8988T (cell line): ENCODE measurements around the gene RNF151.
"Not testable (repeated sequence)": the region's sequence is repeated elsewhere in the genome, so short reads cannot be mapped to it uniquely, and the experiment has no call there.

ENCODE experiments used
- DNase-seq: peaks from one replicate; pipeline ENCODE4 v3.0.0; 2011

The RNF151 gene

DNA sequence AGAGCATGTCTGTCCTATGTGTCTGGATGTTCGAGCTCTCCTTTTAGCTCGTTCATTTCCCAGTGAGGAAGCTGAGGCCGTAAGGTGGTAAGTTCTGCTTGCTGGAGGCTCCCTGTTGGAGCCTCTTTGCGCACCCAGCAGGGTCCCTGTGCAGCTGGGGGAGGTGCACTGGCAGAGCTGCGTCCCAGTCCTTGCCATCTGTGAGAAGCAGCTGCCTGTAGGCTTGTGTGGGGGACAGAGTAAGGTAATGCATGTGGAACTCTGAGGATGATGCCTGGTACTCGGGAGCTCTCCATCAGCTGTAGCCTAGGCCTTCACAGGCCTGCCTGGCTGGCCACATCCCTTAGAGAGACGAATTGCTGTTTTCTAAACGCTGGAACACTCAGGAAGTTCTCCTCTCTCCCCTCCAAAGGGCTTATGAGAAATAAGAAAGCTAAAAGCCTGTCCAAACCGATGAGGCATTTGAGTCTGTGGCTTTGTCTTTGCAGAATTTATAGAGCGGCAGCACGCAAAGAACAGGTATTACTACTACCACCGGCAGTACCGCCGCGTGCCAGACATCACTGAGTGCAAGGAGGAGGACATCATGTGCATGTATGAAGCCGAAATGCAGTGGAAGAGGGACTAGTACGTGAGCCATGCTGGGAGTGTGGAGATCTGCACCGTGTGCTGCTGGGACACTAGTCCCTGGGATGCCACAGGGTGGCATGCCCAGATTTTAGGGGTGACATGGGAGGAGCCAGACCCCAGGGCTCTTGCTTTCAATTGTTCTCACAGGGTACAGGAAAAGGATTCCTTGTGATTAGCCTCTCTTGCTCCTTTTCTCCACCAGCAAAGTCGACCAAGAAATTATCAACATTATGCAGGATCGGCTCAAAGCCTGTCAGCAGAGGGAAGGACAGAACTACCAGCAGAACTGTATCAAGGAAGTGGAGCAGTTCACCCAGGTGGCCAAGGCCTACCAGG, 5.7 kb upstream of the RNF151 start:
- DNase-seq = no peak

DNA sequence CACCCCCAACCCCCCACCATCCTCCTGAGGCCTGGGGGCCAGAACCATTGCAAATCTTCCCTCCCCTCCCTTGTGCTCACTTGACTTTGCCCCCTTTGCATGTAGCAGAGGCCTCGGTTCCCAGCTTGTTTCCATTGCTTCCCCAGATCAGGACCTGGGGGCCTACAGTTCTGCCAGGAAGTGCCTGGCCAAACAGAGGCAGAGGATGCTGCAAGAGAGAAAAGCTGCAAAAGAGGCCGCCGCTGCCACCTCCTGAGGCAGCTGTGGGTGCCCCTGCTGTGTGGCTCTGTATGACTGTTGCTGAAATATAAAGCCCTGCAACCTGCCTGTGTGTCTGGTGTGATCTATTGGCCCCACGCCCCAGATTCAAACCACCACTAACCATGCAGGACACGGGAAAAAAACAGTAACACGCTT, 5.0 kb upstream of the RNF151 start:
- DNase-seq = no peak

DNA sequence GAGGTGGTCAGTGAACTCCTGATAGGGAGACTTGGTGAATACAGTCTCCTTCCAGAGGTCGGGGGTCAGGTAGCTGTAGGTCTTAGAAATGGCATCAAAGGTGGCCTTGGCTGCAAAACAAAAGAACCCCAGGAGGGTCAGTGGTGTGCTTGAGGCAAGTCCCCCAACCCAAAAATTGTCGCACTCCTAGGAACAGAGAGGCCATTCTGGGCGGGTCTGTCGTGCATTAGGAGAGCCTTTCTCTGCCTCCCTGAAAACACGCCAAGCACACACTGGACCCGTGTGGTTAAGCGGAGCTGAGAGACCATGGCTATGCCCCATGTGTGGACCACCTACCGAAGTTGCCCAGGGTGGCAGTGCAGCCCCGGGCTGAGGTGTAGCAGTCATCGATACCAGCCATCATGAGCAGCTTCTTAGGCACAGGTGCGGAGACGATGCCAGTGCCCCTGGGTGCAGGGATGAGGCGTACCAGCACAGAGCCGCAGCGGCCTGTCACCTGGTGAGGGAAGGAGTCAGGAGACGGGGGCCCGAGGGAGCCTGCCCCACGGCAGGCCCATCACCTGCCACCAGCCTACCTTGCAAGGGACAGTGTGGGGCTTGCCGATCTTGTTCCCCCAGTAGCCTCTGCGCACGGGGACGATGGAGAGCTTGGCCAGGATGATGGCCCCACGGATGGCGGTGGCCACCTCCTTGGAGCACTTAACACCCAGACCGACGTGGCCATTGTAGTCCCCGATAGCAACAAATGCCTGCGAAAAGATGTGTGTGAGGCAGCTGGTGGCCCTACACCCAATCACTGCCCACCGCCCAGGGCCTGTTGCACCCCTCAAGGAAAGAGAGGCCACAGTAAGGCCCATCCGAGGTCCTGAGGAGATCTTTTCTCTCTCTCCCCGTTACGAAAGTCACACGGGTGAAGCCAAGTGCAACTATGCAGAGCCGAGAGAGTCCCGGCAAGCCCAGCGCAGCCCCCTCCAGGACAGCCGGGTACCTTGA, 4.2 kb upstream of the RNF151 start:
- DNase-seq = not testable (repeated sequence)

DNA sequence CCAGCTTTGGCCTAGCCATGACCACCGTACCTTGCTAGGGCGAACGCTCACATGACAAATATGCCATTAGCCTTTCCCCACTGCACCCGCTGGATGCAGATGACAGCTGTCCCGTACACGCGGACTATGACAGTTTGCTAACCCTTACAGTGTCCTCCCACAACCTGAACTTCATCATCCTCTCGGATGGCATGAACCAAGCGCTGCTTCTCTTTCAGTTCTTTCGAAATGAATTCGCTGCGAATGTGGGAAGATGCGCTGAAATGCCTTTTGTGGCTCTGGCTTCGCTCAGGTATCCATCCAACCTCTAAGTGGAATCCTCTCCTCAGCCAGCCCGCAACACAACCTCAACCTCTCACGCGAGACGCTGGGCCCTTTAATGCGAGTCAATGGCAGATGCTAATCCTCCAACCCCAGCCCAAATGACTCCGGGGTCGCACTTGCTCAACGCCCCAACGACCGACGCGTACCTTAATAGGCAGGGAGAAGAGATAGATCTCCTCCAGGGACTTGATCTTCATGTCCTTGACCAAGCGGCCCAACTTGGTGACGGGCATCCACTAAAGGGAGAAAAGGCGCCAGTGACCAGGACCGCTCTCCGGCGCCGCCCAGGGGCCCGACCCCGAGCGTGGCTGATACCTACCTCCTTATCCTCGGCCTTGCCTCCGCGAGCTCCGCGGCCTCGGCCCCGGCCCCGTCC, 2.7 kb upstream of the RNF151 start:
- DNase-seq = no peak

DNA sequence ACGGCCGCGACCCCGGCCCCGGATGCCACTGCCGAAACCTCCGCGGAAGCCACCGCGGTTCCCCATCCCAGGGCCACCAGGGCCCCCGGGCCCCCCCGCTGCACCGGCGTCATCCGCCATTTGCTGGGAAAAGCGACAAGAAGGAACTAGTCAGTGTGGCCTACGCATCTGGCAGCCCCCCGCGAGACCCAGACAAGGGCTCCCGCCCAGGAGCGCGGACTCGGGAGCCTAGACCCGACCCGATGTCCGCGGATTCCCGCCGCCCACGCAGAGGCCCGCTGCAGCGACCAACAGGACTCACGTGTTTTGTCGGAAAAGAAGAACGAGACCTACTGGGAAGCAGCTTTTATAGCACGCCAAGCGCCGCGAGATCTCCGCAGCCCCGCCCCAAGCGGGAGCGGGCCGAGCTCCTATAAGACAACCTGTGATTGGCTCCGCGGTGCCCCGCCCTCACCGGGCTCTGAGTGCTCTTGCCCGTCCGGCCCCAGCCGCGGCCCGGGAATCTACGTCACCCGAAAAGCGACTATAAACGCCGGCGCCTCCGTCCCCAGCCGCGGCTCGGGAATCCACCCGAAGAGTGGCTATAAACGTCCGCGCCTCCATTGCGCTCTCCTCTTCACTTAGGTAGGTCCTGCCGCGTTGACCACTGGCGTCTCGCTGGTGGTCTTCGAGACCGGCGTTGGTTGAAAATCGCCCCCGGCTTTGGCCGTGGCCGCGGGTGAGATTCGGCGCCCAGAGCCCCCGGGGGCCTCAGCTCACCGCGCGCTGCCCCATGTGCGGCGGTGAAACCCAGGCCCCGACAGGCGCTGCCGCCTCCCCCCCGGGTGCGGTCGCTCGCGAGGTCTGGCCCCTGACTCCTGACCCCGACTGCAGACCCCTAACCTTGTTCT, 1.9 kb upstream of the RNF151 start, which contains the start of gene RPS2:
TSS of gene RPS2 (minus strand) at position 321 of the 890 bp plus-strand sequence. CDS start at position 120, 201 bp downstream.
- DNase-seq = peak; percentile 99

DNA sequence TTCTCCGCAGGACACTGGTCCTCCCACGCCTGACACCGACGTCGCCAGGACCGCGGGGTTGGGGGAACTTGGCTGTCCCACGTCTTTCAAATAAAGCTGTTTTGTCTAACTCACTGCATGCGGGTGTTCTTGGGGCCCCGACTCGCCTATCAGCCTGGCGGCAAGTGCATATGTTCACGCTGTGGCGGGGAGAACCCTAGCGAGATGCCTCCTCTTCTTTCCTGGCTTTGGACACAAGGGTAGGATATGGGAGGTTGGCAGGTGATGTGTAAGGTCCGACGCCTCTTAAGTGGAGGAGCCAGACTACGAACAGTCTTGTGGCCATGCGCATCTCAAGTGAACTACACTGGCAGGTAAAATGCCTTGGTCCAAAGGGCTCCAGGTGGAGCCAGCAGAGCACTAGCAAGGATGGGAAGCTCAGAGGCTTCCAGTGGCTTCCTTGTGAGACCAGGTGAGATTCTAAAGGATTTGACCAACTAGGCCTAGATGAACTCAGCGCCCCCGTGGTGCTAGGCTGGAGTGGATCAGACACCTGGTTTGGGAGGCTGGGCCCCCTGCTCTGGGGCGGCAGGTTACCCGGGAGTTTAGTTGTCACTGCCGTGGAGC, 1.2 kb upstream of the RNF151 start:
- no peak for DNase-seq

DNA sequence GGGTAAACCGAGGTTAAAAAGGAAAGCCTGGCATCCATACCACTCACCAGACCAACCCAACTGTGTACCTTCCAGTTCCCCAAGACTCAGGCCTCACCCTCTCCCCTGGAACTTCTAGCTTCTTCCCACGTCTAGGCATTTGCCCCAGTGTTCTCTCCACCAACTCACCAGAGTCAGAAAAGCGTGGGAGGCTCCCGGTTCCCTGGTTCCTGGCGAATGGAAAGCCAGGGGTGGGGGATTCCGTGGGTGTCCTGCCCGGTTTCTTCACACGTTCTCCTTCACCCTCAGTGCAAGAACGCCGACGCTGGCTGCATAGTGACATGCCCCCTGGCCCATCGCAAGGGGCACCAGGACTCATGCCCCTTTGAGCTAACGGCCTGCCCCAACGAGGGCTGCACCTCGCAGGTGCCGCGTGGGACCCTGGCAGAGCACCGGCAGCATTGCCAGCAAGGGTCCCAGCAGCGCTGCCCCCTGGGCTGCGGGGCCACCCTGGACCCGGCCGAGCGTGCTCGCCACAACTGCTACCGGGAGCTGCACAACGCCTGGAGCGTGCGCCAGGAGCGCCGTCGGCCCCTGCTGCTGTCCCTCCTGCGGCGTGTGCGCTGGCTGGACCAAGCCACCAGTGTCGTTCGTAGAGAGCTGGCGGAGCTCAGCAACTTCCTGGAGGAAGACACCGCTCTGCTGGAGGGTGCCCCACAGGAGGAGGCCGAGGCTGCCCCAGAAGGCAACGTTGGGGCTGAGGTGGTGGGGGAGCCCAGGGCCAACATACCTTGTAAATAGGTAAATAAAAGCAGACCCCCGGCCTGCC, 1.7 kb downstream of the RNF151 start:
- no peak for DNase-seq

DNA sequence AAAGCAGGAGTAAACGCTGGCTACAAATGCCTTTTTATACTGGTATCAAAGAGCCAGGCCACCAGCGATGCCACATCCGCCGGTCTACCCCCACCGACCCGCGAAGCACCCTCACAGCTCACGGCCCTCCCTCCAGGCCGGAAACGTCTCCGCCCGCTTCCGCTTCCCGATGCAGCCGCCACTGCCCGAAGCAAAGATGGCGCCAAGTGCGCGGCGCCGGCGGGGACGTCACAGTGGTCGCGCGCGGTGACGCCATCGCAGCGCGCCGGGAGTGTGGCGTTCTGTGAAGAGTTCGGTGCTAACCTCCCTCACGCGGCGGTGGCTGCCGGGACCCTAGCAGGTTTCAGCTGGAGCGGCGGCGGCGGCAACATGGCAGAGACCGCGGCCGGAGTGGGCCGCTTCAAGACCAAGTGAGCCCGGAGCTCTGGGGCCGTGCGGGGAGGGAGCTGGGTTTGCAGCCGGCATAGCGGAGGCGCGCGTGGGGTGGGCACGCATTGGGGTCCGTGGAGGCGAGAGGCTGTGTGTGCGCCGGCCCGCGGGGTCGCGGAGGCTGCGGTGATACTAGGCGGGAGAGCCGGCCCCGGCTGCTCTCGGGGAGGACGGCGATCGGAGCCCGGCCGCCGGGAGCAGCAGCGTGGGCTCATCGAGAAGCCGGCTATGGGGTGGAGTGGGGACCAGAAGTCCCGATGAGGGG, 5.3 kb downstream of the RNF151 start, which contains the start of gene TBL3:
TSS of gene TBL3 (plus strand) at position 258 of the 694 bp plus-strand sequence. CDS start at position 370, 112 bp downstream.
- DNase-seq = peak; percentile 96

DNA sequence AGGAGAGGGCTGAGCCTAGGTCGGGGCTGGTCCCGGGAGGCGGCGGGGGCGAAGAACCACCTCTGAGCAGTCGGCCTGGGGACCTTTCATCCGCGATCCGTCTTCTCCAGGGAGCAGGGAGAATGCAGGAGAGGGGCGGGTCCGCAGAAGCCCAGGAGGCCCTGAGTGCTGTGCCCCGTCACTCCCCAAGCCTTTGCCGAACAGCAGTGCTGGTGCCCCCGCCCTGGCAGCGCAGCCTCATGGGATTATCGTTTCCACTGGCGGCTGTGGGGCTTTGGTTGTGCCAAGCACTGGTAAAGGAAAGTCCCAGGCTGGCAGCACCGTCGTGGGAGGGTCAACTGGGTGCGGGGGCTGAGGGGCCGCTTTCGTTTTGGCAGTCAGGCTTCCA, 5.8 kb downstream of the RNF151 start:
- no peak for DNase-seq

DNA sequence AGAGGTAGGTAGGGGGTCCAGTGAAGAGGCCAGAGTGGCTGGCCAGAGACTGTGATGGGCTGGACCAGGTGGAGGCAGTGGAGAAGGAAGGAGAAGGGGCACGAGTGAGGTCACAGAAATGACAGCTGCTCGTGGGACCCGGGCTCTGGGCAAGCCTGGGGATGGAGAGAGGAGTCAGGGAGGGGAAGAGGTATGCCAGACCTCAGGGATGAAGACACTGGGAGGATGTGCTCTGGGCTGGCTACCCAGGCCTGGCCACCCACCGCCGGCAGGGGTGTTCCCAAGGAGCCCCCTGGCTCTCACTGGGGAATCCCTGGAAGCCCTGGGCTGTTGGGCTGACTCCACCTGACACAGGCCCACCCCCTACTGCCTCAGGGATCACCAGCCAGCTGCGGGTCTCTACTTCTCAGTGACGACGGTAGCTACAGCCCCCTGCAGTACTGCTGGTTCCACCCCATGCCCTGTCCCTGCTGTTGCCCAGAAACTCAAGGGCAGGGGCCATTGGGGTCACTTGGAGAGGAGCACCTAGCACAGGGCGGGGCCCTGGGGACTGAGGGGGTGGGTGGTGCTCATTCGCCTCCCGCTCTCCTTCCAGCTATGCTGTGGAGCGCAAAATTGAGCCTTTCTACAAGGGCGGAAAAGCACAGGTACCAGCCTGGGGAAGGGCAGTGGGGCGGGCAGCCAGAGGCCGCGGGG, 7.0 kb downstream of the RNF151 start:
- no peak for DNase-seq

DNA sequence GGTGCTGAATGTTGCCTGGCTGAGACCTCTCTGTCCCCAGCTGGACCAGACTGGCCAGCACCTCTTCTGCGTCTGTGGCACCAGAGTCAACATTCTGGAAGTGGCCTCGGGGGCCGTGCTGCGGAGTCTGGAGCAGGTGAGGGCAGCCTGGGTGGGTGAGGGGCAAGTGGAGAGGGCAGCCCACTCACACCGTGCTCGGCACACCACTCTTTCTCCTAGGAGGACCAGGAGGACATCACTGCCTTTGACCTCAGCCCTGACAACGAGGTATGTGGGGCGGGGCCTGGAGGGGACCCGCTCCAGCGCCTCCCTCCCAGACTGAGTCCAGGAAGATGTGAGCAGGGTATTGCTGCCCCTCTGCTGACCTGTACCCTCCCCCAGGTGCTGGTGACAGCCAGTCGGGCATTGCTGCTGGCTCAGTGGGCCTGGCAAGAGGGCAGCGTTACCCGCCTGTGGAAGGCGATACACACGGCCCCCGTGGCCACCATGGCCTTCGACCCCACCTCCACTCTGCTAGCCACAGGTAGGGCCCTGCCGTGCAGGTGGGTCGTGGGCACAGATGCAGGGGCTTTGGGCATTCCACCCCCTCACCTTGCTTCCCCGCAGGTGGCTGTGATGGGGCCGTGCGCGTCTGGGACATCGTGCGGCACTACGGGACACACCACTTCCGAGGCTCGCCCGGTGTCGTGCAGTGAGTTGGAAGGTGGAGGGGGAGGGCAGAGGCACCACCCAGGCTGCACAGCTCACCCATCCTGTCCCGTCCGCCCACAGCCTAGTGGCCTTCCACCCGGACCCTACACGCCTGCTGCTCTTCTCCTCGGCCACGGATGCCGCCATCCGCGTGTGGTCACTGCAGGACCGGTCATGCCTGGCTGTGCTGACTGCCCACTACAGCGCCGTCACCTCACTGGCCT, 7.8 kb downstream of the RNF151 start:
- DNase-seq = no peak

DNA sequence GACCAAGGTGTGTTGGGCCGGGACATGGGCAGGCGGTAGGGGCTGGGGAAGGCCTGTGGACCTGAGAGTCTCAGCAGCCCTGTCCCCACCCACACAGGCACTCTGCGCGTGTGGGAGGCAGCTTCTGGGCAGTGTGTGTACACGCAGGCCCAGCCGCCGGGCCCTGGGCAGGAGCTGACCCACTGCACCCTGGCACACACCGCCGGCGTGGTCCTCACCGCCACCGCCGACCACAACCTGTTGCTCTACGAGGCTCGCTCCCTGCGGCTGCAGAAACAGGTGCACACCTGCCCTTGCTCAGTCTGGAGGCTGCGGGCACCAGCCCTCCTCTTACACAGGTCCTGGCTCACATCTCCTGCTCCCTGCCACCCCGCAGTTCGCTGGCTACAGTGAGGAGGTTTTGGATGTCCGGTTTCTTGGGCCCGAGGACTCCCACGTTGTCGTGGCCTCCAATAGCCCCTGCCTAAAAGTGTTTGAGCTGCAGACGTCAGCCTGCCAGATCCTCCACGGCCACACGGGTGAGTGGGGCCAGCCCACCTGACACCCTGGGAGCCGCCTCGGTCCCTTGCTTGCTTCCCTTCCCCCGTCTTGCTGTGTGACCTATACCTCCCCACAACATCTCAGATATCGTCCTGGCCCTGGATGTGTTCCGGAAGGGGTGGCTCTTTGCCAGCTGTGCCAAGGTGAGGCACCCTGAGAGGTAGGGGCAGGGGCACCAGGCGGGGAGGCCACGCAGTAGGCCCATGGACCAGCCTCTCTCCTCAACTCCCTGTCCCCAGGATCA, 9.0 kb downstream of the RNF151 start:
- no peak for DNase-seq

DNA sequence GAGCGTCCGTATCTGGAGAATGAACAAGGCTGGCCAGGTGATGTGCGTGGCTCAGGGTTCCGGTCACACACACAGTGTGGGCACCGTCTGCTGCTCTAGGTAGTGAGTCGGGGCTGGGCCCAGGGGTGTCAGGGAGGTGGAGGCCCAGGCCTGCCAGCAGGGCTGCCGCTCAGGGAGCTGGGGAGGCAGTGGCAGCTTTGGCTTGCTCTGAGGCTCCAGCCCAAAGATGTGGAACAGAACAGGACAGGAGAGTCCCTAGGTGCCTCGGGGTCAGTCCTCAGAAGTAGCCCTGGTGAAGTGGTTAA, 9.5 kb downstream of the RNF151 start:
- DNase-seq = no peak

DNA sequence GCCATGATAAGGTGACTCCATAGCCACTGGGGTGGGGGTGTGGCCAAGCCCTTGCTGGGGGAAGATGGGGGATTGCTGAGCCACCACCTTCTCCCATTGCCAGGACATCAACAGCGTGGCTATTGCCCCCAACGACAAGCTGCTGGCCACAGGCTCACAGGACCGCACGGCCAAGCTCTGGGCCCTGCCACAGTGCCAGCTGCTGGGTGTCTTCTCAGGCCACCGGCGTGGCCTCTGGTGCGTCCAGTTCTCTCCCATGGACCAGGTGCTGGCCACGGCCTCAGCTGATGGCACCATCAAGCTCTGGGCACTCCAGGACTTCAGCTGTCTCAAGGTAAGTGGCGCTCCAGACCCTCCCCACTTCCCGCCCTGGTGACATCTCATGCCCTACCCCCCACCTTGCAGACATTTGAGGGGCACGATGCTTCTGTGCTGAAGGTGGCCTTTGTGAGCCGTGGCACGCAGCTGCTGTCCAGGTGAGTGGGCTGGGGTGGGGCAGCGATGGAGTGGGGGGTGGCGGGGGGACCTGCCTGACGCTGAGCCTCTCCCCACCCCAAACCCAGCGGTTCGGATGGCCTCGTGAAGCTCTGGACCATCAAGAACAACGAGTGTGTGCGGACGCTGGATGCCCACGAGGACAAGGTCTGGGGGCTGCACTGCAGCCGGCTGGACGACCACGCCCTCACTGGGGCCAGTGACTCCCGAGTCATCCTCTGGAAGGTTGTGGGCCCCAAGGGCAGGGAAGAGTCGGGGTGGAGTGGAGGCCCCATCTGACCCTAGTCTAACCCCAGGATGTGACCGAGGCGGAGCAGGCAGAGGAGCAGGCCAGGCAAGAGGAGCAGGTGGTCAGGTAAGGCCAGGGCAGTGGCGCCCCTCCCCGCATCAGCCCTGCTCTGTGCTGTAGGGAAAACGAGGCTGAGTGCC, 10.6 kb downstream of the RNF151 start:
- no peak for DNase-seq

DNA sequence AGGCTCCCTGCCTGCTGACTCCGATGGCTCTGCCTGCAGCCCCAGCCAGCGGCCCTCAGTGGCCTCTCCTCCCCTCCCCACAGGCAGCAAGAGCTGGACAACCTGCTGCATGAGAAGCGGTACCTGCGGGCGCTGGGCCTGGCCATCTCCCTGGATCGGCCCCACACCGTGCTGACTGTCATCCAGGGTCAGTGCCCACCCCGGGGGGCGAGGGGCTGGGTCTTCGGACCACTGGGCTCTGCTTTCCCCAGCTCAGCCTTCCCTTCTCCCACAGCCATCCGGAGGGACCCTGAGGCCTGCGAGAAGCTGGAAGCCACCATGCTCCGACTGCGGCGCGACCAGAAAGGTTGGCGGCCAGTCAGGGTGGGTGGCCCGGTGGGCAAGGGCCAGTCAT, 11.2 kb downstream of the RNF151 start:
- DNase-seq = no peak
